H9 (cell line): ENCODE results near the gene STK32B. TPM values are rescaled to one million over a fixed set of nuclear protein-coding genes. Genes with fewer than 3 reads are reported as not detected.

ENCODE experiments used
- DNase-seq: peaks from one replicate; pipeline ENCODE4 v3.0.0-alpha.2; 2017
- H2AFZ ChIP-seq: one replicate; pipeline ENCODE4 v1.6.1; 2013; ENCODE audit warnings: mild to moderate bottlenecking, low read length, control low read depth, moderate library complexity
- H2AK5ac ChIP-seq: 2 replicates; pipeline ENCODE4 v1.6.1; 2013; ENCODE audit warnings: low read length, control low read depth, mixed read lengths; ENCODE audit not compliant: insufficient read length
- H2BK120ac ChIP-seq: one replicate; pipeline ENCODE4 v1.6.1; 2013; ENCODE audit warnings: low read depth, mild to moderate bottlenecking, low read length, control low read depth, inconsistent platforms; ENCODE audit not compliant: poor library complexity, severe bottlenecking
- H2BK12ac ChIP-seq: 2 replicates; pipeline ENCODE4 v1.6.1; 2013; ENCODE audit warnings: low read length, control low read depth, mixed read lengths, low read depth; ENCODE audit not compliant: insufficient read length
- H2BK15ac ChIP-seq: 2 replicates; pipeline ENCODE4 v1.6.1; 2013; ENCODE audit warnings: low read depth, low read length, control low read depth
- H2BK20ac ChIP-seq: one replicate; pipeline ENCODE4 v1.6.1; 2013; ENCODE audit warnings: low read depth, mild to moderate bottlenecking, low read length, control low read depth, inconsistent platforms; ENCODE audit not compliant: poor library complexity, severe bottlenecking
- H2BK5ac ChIP-seq: 2 replicates; pipeline ENCODE4 v1.6.1; 2013; ENCODE audit warnings: low read length, control low read depth, mixed read lengths; ENCODE audit not compliant: insufficient read length
- H3K14ac ChIP-seq: 2 replicates; pipeline ENCODE4 v1.6.1; 2013; ENCODE audit warnings: low read length, control low read depth; ENCODE audit not compliant: insufficient read depth
- H3K18ac ChIP-seq: 2 replicates; pipeline ENCODE4 v1.6.1; 2013; ENCODE audit warnings: low read depth, mild to moderate bottlenecking, mixed read lengths, low read length, control low read depth; ENCODE audit not compliant: insufficient read length
- H3K23ac ChIP-seq: 2 replicates; pipeline ENCODE4 v1.6.1; 2013; ENCODE audit warnings: low read length, control low read depth, mixed read lengths, low read depth; ENCODE audit not compliant: insufficient read length
- H3K23me2 ChIP-seq: 2 replicates; pipeline ENCODE4 v1.6.1; 2013; ENCODE audit warnings: low read depth, mild to moderate bottlenecking, mixed read lengths, low read length, control low read depth; ENCODE audit not compliant: insufficient read length, poor library complexity, severe bottlenecking
- H3K27ac ChIP-seq: 2 replicates; pipeline ENCODE4 v1.5.1; 2013; ENCODE audit warnings: low read length, control low read depth, mixed read lengths, low read depth; ENCODE audit not compliant: insufficient read length
- H3K27me3 ChIP-seq: 2 replicates; pipeline ENCODE4 v1.6.1; 2013; ENCODE audit warnings: low read length, control low read depth, inconsistent platforms; ENCODE audit not compliant: insufficient read depth
- H3K4ac ChIP-seq: 2 replicates; pipeline ENCODE4 v1.6.1; 2013; ENCODE audit warnings: low read depth, mild to moderate bottlenecking, control low read depth, inconsistent platforms, low read length, moderate library complexity
- H3K4me1 ChIP-seq: 2 replicates; pipeline ENCODE4 v1.6.1; 2013; ENCODE audit warnings: low read length, control low read depth, inconsistent platforms; ENCODE audit not compliant: insufficient read depth
- H3K4me2 ChIP-seq: 2 replicates; pipeline ENCODE4 v1.6.1; 2013; ENCODE audit warnings: low read length, control low read depth, mixed read lengths; ENCODE audit not compliant: insufficient read length, insufficient read depth
- H3K56ac ChIP-seq: 2 replicates; pipeline ENCODE4 v1.6.1; 2013; ENCODE audit warnings: low read depth, mild to moderate bottlenecking, mixed read lengths, low read length, control low read depth; ENCODE audit not compliant: insufficient read length
- H3K79me1 ChIP-seq: 2 replicates; pipeline ENCODE4 v1.6.1; 2013; ENCODE audit warnings: low read depth, mild to moderate bottlenecking, moderate library complexity, low read length, control low read depth, inconsistent platforms; ENCODE audit not compliant: insufficient read depth, poor library complexity, severe bottlenecking
- H3K79me2 ChIP-seq: 2 replicates; pipeline ENCODE4 v1.6.1; 2013; ENCODE audit warnings: low read length, control low read depth, inconsistent platforms; ENCODE audit not compliant: insufficient read depth
- H3K9ac ChIP-seq: 2 replicates; pipeline ENCODE4 v1.6.1; 2013; ENCODE audit warnings: low read length, control low read depth, mixed read lengths; ENCODE audit not compliant: insufficient read length; ENCODE audit errors: extremely low read depth
- H3K9me3 ChIP-seq: one replicate; pipeline ENCODE4 v1.6.1; 2013; ENCODE audit warnings: low read depth, low read length, inconsistent platforms; ENCODE audit not compliant: control insufficient read depth
- H3T11ph ChIP-seq: one replicate; pipeline ENCODE4 v1.6.1; 2013; ENCODE audit warnings: mild to moderate bottlenecking, low read length, control low read depth, inconsistent platforms
- H4K20me1 ChIP-seq: one replicate; pipeline ENCODE4 v1.6.1; 2013; ENCODE audit not compliant: control insufficient read depth, insufficient read length, insufficient read depth
- H4K5ac ChIP-seq: 2 replicates; pipeline ENCODE4 v1.6.1; 2013; ENCODE audit warnings: low read depth, mild to moderate bottlenecking, mixed read lengths, low read length, control low read depth; ENCODE audit not compliant: insufficient read length
- H4K8ac ChIP-seq: replicated peaks from 2 replicates; pipeline ENCODE4 v1.6.1; 2013; ENCODE audit warnings: low read length, control low read depth, mixed read lengths, low read depth; ENCODE audit not compliant: insufficient read length
- H4K91ac ChIP-seq: 2 replicates; pipeline ENCODE4 v1.6.1; 2013; ENCODE audit warnings: low read depth, mild to moderate bottlenecking, moderate library complexity, mixed read lengths, low read length, control low read depth; ENCODE audit not compliant: insufficient read length
- H3K27ac Mint-ChIP-seq, 3 experiments: 2 replicates in 2 of 3; 3 replicates in 1 of 3; pipeline ENCODE4 v1.8.0; 2020 to 2021; ENCODE audit warnings: mixed read lengths in 3 of 3, mild to moderate bottlenecking in 1 of 3, moderate library complexity in 1 of 3
- H3K27me3 Mint-ChIP-seq: 2 replicates; pipeline ENCODE4 v1.8.0; 2021; ENCODE audit warnings: low read depth, mild to moderate bottlenecking, moderate library complexity, mixed read lengths
- H3K36me3 Mint-ChIP-seq, 3 experiments: 2 replicates in 2 of 3; 3 replicates in 1 of 3; pipeline ENCODE4 v1.8.0; 2020 to 2021; ENCODE audit warnings: low read depth in 3 of 3, mixed read lengths in 3 of 3; ENCODE audit not compliant: insufficient read depth in 1 of 3
- H3K4me1 Mint-ChIP-seq, 2 experiments: 2 replicates each; pipeline ENCODE4 v1.8.0; 2020; ENCODE audit warnings: mixed read lengths in 2 of 2
- H3K4me3 Mint-ChIP-seq, 2 experiments: 2 replicates in 1 of 2; 3 replicates in 1 of 2; pipeline ENCODE4 v1.8.0; 2020 to 2021; ENCODE audit warnings: mild to moderate bottlenecking in 2 of 2, mixed read lengths in 2 of 2, moderate library complexity in 1 of 2
- H3K9me3 Mint-ChIP-seq, 2 experiments: 2 replicates in 1 of 2; 3 replicates in 1 of 2; pipeline ENCODE4 v1.8.0; 2020; ENCODE audit warnings: mild to moderate bottlenecking in 2 of 2, mixed read lengths in 2 of 2, moderate library complexity in 1 of 2
- CTCF ChIP-seq: fragments of 200-600 bp; sonication (generic); conservative IDR thresholded peaks from 3 replicates; pipeline ENCODE4 v1.8.0; 2021; ENCODE audit warnings: antibody characterized with exemption, mild to moderate bottlenecking
- WGBS: extraction: QIAGEN DNeasy Blood & Tissue Kit; methylation state at CpG from one replicate; pipeline ENCODE4 v1.1.7; 2013; ENCODE audit warnings: missing lambda C conversion rate, low lambda C conversion rate, mixed read lengths; ENCODE audit not compliant: insufficient read length; ENCODE audit errors: extremely low coverage; 5-methylcytosine and 5-hydroxymethylcytosine counted together
- total RNA-seq: library from RNA; stranded (reverse); gene quantifications from 2 replicates; pipeline ENCODE4 v1.2.1, GENCODE V29; 2021

STK32B gene
- total RNA-seq, 1 experiment from 2014 or later: 1.0 TPM

- Histone ChIP-seq H4K8ac (no peak overlapping the region), H4K20me1 (no peaks in the 10 kb centered on the region), H3K4ac (no peak overlapping the region), H3K4me1 (no peaks in the 10 kb centered on the region), H2BK12ac (no peak overlapping the region), H3K23ac (no peak overlapping the region), H3K23me2 (no peaks in the 10 kb centered on the region), H2AK5ac (no peak overlapping the region), H3K27me3 (no peaks in the 10 kb centered on the region), H3K14ac (no peak overlapping the region), H3K79me1 (no peaks in the 10 kb centered on the region), H4K5ac (no peak overlapping the region), H3K4me2 (no peak overlapping the region), H3K9me3 (no peaks in the 10 kb centered on the region), H3K27ac (no peak overlapping the region), H2BK5ac (no peak overlapping the region), H3T11ph (no peak overlapping the region), H3K18ac (no peak overlapping the region), H4K91ac (no peak overlapping the region), H3K56ac (no peak overlapping the region), H2BK15ac (no peak overlapping the region), H2BK120ac (no peak overlapping the region), H2BK20ac (no peak overlapping the region), H3K9ac (no peak overlapping the region), H2AFZ (no peak overlapping the region), H3K79me2 (no peaks in the 10 kb centered on the region)
- no CpG with 5 or more reads among the region's 3 CpGs for WGBS
- no peak for TF ChIP-seq CTCF
- H3K4me3 Mint-ChIP-seq: no peak overlapping the region
- H3K27me3 Mint-ChIP-seq: peaks cover 14% of the 10 kb centered on the region
- no peak for DNase-seq
- no peak overlapping the region for H3K27ac Mint-ChIP-seq
- H3K36me3 Mint-ChIP-seq: peaks cover 0 to 6% (median 3%) of the 10 kb centered on the region in 3 experiments; a peak in 4 of 7 replicates
- peaks cover 5 to 6% of the 10 kb centered on the region in 2 experiments for H3K9me3 Mint-ChIP-seq
- peaks cover 18 to 20% of the 10 kb centered on the region in 2 experiments for H3K4me1 Mint-ChIP-seq
Measured at GRCh38 chr4:5398056-5398455, 346.8 kb downstream of the STK32B start.
